Stimulated activated CD8-positive, alpha-beta memory T cell treated with anti-CD3 and anti-CD28 coated beads, Interleukin-2, amount 100 ng/mL, for 48 hours (primary cell): ENCODE measurements around the gene SPNS3.
A peak's percentile ranks its signal among the peaks of the same experiment; 100 is the strongest.

ENCODE experiments used
- DNase-seq, 2 donors: peaks; one replicate each; pipeline ENCODE4 v3.0.0-alpha.2; 2020; ENCODE audit warnings: low read depth in 2 of 2

Gene SPNS3

GRCh38 chr17:4488989-4489595 is 55.4 kb downstream of the SPNS3 start:
- DNase-seq, result no peak

GRCh38 chr17:4490109-4490591 is 56.4 kb downstream of the SPNS3 start:
- DNase-seq, result no peak

GRCh38 chr17:4490637-4491061 is 56.9 kb downstream of the SPNS3 start:
- DNase-seq, result no peak

- no peak for DNase-seq
Observed at GRCh38 chr17:4492721-4493561, 59.2 kb downstream of the SPNS3 start.

GRCh38 chr17:4497101-4497824 is 63.5 kb downstream of the SPNS3 start:
- DNase-seq, result no peak

- DNase-seq, result peak; percentile 48 to 58
Observed at GRCh38 chr17:4498461-4499397, 65.0 kb downstream of the SPNS3 start, which contains the start of gene SPNS2. TSS of gene SPNS2 (plus strand) at chr17:4498881. CDS start at chr17:4499048, 167 bp downstream.

- DNase-seq, result no peak
Observed at GRCh38 chr17:4499431-4500190, 65.9 kb downstream of the SPNS3 start.

- DNase-seq, result no peak
Observed at GRCh38 chr17:4500191-4500571, 66.4 kb downstream of the SPNS3 start.

- no peak for DNase-seq
Observed at GRCh38 chr17:4501295-4501949, 67.7 kb downstream of the SPNS3 start.

GRCh38 chr17:4502466-4503154 is 68.9 kb downstream of the SPNS3 start:
- no peak for DNase-seq

- DNase-seq, result no peak
Observed at GRCh38 chr17:4503283-4504025, 69.7 kb downstream of the SPNS3 start.

- DNase-seq, result no peak
Observed at GRCh38 chr17:4504188-4504587, 70.4 kb downstream of the SPNS3 start.

GRCh38 chr17:4505187-4505586 is 71.4 kb downstream of the SPNS3 start:
- DNase-seq, result no peak

- DNase-seq, result no peak
Observed at GRCh38 chr17:4506175-4506813, 72.6 kb downstream of the SPNS3 start.

- DNase-seq, result no peak
Observed at GRCh38 chr17:4506892-4507291, 73.2 kb downstream of the SPNS3 start.

- DNase-seq, result no peak
Observed at GRCh38 chr17:4507361-4508111, 73.8 kb downstream of the SPNS3 start.

GRCh38 chr17:4508207-4508606 is 74.5 kb downstream of the SPNS3 start:
- no peak for DNase-seq
